Left ventricle myocardium superior (tissue), 1 donor: Measurements from ENCODE around the gene NAV2. TPM values are rescaled to one million over a fixed set of nuclear protein-coding genes. Genes with fewer than 3 reads are reported as not detected.

Experiments
- ATAC-seq: fragments of 200-7000 bp; cut with Tn5 transposase; one replicate; pipeline ENCODE4 v1.9.1; 2020; ENCODE audit warnings: mild to moderate bottlenecking, moderate library complexity
- DNase-seq: peaks from one replicate; pipeline ENCODE4 v3.0.0-alpha.2; 2020
- intact Hi-C: fragments of 100-400 bp; cut with micrococcal nuclease; formaldehyde crosslinking; loops from one replicate; pipeline ENCODE4 v1.11.0; 2022
- long read RNA-seq: library from polyadenylated mRNA; unstranded; transcript quantifications from one replicate; pipeline ENCODE4 v2.0.0, GENCODE V29; 2021
- total RNA-seq: library from RNA; stranded (reverse); fragmentation: NEBNext Ultra II Directional; extraction: Animal tissue kit (Norgen Biotek cat#: 25700); gene quantifications from one replicate; pipeline ENCODE4 v1.2.1, GENCODE V29; 2021
- donor health status: DM: no; HTN: yes; CAD: no; lungs with severe emphysema.

Gene NAV2, protein sequence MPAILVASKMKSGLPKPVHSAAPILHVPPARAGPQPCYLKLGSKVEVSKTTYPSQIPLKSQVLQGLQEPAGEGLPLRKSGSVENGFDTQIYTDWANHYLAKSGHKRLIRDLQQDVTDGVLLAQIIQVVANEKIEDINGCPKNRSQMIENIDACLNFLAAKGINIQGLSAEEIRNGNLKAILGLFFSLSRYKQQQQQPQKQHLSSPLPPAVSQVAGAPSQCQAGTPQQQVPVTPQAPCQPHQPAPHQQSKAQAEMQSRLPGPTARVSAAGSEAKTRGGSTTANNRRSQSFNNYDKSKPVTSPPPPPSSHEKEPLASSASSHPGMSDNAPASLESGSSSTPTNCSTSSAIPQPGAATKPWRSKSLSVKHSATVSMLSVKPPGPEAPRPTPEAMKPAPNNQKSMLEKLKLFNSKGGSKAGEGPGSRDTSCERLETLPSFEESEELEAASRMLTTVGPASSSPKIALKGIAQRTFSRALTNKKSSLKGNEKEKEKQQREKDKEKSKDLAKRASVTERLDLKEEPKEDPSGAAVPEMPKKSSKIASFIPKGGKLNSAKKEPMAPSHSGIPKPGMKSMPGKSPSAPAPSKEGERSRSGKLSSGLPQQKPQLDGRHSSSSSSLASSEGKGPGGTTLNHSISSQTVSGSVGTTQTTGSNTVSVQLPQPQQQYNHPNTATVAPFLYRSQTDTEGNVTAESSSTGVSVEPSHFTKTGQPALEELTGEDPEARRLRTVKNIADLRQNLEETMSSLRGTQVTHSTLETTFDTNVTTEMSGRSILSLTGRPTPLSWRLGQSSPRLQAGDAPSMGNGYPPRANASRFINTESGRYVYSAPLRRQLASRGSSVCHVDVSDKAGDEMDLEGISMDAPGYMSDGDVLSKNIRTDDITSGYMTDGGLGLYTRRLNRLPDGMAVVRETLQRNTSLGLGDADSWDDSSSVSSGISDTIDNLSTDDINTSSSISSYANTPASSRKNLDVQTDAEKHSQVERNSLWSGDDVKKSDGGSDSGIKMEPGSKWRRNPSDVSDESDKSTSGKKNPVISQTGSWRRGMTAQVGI (N-terminal part only)
- total RNA-seq = 8.8 TPM
- long read RNA-seq, partial matches to known transcripts = 1 of 4 reads
- long read RNA-seq, other reads (novel, unspliced or antisense) = 3 of 4 reads

DNA sequence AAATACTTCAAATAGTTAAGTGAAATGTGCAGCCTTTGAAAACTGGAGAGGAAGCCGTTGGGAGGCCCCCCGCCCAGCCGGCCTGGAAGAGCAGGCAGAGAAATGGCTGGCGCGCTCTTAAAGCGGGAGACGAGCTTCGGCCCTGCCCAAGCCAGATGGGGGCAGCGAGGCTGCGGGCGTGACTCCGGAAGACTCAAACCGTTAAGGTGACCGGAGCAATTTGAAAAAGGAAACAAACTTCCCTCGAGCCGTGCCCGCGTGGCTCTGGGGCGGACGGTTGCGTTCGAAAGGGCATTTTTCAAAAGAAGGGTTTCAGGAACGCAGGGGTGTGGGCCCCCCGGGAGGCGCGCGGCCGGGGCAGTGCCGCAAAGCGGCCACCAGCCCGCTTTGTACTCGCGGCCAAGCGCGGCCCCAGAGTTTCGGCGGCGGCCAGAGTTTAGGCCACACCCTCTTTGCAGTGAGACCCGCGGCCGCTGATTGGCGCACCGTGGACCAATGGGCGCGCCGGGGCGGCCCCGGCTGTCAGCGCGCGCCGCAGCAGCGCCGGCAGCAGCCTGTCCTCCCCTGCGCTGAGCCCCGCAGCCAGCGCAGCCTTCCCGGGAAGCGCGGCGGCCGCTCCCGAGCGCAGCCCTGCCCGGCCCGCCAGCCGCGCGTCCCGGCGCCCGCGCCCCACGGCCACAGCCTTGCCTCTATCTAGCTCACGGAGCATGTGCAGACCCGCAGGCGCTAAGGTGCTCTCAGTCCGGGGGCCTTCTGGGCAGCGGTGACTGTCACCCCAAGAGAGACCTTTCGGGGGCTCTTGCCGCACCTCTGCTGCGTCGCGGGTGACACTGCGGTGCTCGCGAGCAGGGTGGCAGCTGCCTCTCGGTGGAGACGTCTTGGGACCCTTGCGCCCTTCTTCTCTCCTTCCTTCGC is at the start of gene NAV2:
TSS of gene NAV2 (plus strand) at position 557 of the 915 bp plus-strand sequence. CDS start 859 bp downstream, outside the sequence.
- DNase-seq (peak; percentile 96), ATAC-seq (peak; percentile 94)
- intact Hi-C loops = no loop called here

DNA sequence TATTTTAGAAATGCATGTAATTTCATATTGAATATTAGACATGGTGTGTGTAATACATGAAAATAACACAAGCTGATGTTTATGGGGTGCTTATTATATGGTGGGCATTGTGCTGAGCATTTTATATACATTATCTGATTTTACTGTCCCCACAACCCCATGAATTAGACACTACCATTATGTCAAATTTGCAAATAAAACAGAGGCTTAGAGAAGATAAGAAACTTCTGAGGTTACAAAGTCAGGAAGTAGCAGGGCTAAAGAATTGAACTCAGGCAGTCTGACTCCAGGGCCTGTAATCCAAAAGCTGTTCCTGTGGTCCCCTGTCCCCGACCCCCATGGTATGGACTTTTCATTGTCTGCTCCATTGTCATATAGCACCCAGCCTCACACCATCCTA is 49.4 kb upstream of the NAV2 start:
- ATAC-seq (no peak), DNase-seq (no peak)
- intact Hi-C loops = no loop called here

DNA sequence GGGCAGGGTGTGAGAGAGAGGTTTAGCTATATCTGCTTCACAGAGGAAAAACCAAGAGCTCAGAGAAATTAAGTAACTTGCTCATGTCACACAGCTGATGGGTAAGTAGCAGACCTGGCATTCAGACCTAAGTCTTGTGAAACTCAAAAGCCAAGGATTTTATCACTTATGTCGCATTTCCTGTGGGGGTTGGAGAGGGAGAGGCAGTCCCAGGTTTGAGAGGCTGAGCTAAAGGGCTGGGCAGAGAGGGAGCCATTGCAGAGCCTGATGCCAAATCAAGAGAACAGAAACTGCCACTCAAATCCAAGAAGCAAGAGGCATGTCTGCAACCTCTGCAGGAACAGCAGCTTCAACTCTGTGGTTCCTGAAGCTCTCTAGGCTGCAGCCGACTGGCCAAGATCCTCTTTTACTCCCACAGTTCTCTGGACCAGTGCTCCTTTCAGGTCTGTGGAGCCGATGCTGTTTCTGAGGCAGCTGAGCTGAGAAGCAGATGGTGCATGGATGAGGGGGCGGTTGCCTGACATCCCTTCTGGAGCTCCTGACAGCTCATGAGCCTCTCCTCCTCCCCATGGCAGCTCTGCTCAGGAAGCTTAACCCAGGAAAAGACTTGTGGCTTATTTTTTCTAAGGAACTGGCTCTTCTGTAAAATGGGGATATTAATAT is 47.6 kb upstream of the NAV2 start:
- ATAC-seq (peak; percentile 45), DNase-seq (no peak)
- intact Hi-C loops = no loop called here

DNA sequence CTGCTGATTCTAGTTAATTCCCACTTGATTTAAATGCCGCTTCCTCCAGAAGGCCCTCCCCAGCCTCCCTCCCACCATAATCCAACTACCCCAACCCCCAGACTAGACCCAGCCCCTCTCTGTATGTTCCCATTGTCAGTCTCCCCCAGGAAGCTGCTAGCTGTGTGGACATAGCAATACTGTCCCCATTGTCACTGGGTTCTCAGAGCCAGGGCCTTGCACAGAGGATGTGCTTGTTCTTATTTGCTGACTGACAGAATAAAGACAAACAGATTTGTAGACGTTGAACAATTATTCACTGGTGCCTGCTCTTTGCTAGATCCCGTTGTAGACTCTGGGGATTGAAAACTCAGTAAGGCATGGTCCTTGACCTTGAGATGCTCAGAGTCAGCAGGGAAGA is 45.7 kb upstream of the NAV2 start:
- intact Hi-C loops = no loop called here

DNA sequence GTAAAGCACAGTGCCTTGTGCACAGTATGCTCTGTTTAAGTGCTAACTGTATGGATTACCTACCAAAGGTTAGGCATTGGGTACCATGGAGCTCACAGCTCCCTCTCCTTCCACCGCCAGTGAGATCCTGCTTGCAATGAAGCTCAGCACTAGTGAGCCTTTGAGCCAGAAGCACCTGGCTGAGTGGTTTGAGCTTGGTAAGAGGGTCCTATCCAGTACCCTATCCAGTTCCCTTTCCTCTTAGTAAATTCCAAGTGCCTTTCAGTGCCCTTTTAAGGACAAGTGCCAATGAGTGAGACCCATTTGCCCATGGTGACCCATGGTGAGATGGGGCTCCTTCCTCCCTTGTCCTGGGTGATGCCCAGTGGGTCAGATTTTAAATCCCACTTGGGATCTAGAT is 43.1 kb upstream of the NAV2 start:
- ATAC-seq (no peak), DNase-seq (no peak)
- intact Hi-C loops = no loop called here

More for the DNA sequence above, 45.7 kb upstream of the NAV2 start:
- ATAC-seq (no peak), DNase-seq (no peak)

DNA sequence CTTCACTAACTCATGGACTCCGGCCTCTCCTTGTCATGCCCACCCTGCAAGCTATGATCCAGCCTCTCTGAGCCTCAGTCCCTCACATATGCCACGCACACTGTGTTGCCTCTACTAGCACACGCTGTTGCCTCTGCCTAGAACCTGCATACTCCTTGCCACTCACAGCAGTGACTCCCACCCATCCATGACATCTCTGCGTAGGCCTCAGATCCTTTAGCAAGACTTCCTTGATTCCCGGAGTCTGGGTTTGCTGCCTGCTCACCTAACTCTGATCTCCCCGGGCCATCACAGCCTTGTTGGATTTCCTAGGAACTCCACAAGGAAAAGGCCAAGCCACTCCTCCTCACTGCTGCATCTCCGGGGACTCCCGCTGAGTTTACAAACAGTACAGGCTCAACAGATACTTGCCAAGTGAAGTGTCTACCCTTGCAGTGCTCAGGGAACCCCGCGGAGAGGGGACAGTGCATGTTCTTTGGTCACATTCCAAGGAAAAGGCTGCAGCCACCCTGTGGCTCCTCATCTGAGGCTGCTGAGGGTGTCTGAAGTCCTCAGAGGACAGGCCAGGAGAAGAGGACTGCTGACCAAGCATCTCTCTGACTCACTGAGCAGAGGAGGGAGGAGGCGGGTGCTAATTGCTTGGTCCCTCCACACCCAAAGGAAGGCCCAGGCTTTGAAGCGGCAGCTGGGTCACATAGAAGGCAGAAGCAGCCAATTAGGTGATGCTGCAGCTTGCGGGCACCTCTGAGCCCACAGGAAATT is 42.4 kb upstream of the NAV2 start:
- DNase-seq (no peak), ATAC-seq (no peak)
- intact Hi-C loops = no loop called here

DNA sequence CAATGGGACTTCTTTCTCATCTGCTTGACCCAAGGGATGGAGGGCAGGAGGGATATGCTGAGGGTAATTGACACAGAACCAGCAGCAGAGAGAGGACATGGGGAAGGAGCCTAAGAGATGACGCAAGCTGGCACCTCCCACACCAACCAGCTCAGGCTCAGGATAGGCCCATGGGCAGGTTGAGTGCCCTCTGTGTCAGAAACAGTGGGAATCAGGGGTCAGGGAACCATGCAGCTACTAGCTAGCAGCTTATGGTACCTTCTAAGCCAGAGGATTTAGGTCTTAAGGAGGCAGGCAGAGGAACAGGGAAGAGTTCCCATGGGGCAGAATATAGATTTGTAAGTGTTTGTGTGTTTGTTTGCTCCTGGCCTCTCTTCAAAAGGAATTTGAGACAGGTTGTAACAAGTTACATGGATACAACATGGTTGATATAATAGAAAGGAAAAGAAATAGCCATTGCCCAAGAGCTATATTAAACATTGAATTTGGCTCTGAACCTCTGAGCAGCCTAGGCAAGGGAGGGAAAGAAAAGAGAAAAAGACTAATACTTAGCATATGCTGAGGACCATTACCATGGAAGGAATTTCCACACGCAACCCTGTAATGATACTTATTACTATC is 39.9 kb upstream of the NAV2 start:
- intact Hi-C loops = no loop called here

DNA sequence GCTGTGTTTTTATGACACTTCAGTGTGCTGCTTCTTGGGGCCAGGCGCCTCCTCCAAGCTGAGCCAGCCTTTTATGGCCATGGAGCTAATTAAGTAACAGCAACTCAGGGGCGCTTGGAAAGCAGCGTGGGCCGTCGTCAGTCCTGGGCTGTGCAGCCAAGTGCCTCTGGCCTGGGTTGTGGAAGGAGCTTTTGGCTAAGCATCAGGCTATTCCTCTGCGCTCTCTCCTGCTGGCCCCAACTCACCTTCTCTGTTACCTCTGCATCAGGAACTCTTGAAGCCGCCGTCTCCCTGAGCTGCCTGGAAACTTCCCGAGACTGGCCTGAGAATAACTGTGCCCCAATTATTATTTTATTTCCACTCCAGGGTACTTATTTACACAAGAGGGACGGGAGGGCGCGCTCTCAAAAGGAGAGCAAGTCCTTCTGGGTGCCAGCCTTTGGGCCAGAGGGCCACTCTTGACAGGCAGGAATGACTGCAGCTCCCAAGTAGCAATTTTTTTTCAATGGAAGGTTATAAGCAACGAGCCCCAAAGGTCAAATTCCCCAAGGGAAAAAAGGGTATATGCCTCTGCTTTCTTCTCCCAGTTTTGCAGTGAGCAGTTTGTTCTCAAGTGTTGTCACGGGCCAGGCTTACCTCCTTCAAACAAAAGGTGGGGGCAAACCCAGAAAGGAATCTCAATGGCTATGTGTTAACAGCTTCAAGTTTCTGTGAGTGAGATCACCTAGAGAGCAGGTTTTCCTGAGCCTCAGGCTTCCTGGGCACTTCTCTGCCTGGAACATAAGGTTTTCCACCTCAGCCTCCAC is 38.5 kb upstream of the NAV2 start:
- ATAC-seq (peak; percentile 92), DNase-seq (peak; percentile 89)
- intact Hi-C loops = no loop called here

More for the DNA sequence above, 39.9 kb upstream of the NAV2 start:
- DNase-seq = no peak
- no peak for ATAC-seq

DNA sequence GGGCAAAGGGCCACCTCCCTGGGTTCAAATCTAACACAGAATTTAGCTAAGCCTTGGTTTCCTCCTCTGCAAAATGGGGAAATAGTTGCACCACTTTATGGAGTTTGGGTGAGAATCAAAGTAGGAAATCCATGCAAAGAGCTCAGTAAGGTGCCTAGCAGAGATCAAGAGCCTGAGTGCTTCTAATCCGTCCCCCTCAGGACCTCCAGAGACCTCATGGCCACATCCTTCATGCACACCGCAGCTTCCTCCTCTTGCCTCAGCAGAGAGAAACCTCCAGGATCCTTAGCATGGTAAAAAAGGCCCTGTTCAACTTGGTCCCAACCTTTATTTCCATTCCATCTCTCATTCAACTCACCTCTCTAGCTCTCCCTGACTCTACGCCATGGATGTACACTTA is 37.8 kb upstream of the NAV2 start:
- DNase-seq = no peak
- no peak for ATAC-seq
- intact Hi-C loops = no loop called here

DNA sequence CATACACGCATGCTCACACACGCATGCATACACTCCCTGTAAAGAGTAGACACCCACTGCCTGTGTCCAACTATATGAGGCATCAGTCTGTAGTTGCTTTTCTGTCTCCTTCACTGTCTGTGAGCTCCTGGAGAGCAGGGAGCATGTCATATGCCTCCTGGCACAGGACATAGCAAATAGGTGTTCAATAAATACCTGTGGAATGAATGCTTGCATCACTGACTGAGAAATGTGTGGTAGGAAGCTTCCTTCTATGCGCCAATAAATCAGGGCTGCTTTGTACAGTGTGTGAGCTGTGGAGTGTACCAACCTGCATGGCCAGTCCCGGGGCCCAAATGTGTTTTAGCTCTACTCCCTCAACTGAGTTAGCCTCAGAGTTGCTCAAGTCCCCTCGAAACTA is 37.2 kb upstream of the NAV2 start:
- intact Hi-C loops = no loop called here
- ATAC-seq = no peak

DNA sequence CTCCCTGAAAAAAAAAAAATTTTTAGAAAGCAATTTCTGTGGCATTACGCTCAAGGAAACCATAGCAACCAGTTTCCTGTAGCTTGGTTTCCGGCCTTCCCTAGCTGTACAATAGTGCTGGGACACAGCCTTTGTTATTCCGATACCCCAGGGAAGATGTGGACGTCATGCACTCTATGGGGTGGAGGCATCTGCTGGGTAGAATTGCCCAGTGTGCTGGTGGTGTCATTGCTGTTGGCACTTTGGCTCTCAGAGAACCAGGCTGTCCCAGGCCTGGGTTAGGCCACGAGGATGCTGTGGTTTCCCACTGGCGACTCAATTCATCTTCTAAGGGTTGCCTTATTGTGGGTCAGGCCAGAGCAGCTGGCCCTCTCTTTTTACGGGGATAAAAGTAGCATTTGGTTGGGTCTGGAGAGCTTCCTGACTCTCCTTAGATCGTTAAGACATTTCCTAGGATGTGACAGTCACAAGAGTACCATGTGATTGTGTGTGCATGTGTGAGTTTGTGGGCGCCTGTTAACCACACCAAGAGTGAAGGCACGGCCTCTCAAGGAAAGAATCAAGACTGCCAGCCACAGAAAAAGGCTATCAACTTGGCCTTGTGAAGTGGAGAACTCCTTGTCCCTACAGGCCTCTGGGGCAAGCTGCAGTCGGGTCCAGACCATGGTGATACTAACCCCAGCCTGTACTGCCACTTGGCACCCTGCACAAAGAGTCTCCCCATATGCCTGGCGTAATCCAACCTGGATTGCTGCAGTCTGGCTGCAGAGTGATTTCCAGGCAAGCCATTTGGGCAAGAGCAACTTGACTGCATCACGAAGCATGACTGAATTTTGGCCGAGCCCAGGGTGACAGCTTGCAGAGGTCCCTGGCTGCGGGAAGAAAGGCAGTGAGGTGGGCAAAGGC is 35.9 kb upstream of the NAV2 start:
- intact Hi-C loops = no loop called here
- ATAC-seq = peak; percentile 7
- no peak for DNase-seq

More for the DNA sequence above, 37.2 kb upstream of the NAV2 start:
- DNase-seq = no peak

DNA sequence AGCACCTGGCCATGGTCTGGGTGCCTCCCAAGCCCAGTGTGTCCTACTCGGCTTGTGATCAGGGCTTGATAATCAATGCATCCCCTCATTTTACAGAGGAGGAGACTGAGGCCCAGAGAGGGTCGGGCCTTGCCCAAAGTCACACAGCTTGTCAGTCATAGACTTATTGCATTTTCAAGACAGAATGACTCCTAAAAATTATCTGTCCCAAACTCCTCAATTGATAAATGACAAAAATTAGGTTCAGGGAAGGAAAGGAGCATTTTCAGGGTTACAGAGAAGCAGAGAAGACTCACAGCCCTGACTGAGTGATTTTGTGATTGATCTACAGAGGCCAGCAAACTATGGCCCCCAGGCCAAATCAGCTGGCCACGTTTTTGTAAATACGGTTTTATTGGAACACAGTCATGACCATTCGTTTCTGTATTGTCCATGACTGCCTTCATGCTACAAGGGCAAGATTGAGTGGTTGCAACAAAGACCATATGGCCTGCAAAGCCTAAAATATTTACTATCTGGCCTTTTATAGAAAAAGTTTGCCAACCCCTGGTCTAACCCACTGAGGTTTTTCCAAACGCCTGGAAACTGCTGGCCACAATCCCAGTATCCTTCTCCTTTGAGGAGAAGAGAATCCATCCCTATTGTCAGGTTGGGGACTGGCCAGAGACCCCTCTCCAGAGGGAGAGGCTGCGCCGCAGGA is 35.1 kb upstream of the NAV2 start:
- ATAC-seq (no peak), DNase-seq (no peak)
- intact Hi-C loops = no loop called here

DNA sequence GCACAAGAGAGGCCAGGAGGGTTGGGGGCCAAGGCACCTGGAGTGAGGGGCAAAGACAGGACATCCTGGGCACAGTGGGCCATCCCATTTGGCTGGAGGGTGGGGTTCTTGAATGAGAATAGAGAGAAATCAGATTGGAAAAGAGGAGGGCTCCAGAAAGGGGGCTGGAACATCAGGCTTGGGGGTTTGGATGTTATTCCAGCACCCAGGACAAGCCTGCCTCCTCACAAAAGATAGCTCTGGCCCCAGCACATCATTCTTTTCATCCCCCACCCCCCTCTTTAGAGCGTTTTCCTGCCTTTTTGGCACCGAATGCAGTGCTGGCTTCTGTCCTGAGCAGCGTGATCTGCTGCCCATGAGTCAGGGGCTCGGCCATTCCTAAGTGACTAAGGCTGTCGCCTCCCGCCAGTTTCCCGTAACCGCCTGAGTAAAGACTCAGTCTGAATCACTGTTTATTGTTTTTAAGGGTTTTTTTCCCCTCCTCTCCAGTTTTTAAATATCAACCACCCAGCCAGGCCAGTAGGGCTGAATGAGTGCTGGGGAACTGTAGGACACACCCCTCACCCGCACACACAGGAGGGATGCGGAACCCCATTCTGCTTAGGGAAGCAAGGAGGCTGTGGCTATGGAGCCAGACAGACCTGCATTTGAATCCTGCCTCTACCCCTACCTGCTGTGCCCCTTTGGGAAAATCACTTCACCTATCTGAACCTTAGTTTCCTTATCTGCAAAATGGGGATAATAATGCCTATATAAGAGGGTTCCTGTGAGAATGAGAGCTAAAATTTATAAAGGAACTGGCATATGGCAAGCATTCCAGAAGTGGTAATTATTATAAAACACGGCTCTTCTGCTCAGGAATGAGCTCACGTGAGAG is 32.4 kb upstream of the NAV2 start:
- DNase-seq (peak; percentile 85), ATAC-seq (peak; percentile 66)
- intact Hi-C loops = no loop called here
